Stomach (tissue), 19 donors: Measurements from ENCODE around the gene DNM3. TPM values are rescaled to one million over a fixed set of nuclear protein-coding genes. Genes with fewer than 3 reads are reported as not detected.

Experiments
- DNase-seq, 2 donors: peaks; one replicate each; pipeline versions ENCODE4 v3.0.0 to v3.0.0-alpha.2; 2013 to 2019
- H3K27ac ChIP-seq, 5 donors: fragments of 200-600 bp in 4 of 5; sonication (generic) in 4 of 5; one replicate each; pipeline ENCODE4 v1.5.1; 2013 to 2019; ENCODE audit warnings: mild to moderate bottlenecking in 1 of 5, moderate library complexity in 1 of 5
- H3K27me3 ChIP-seq, 3 donors: fragments of 200-600 bp; sonication (generic); one replicate each; pipeline ENCODE4 v1.5.1; 2017 to 2019; ENCODE audit warnings: mixed run types in 1 of 3
- H3K36me3 ChIP-seq, 4 donors: fragments of 200-600 bp; sonication (generic); 1 replicate in 3 of 4; 2 replicates in 1 of 4; pipeline ENCODE4 v1.5.1; 2016 to 2019
- H3K4me1 ChIP-seq, 4 donors: fragments of 200-600 bp; sonication (generic); one replicate each; pipeline ENCODE4 v1.5.1; 2016 to 2019
- H3K4me3 ChIP-seq, 4 donors: fragments of 200-600 bp; sonication (generic) in 3 of 4; one replicate each; pipeline ENCODE4 v1.5.1; 2016 to 2019; ENCODE audit warnings: mild to moderate bottlenecking in 1 of 4
- H3K9me3 ChIP-seq, 4 donors: fragments of 200-600 bp; sonication (generic); one replicate each; pipeline ENCODE4 v1.5.1; 2016 to 2019
- CTCF ChIP-seq, 7 experiments: fragments of 450-650 bp in 4 of 7; fragments of 200-600 bp in 3 of 7; sonication (generic) in 3 of 7; IDR thresholded peaks; one replicate each; pipeline ENCODE4 v1.5.1; 2016 to 2019; ENCODE audit warnings: antibody characterized with exemption in 7 of 7, control low read depth in 2 of 7, mild to moderate bottlenecking in 1 of 7
- EP300 ChIP-seq: sonication (generic); formaldehyde crosslinking; IDR thresholded peaks from one replicate; pipeline ENCODE4 v1.6.1; 2017; ENCODE audit warnings: antibody characterized with exemption
- POLR2A ChIP-seq, 4 donors: fragments of 450-650 bp; IDR thresholded peaks; one replicate each; pipeline ENCODE4 v1.6.1; 2016; ENCODE audit warnings: antibody characterized with exemption in 4 of 4, control low read depth in 2 of 4, mild to moderate bottlenecking in 1 of 4, moderate library complexity in 1 of 4
- POLR2AphosphoS5 ChIP-seq, 3 donors: sonication (generic); formaldehyde crosslinking; IDR thresholded peaks; one replicate each; pipeline ENCODE4 v1.6.1; 2016; ENCODE audit warnings: antibody characterized with exemption in 3 of 3
- WGBS, 5 donors: extraction: QIAGEN DNeasy Blood & Tissue Kit in 3 of 5; methylation state at CpG; one replicate each; pipeline versions ENCODE4 v1.1.5 to v1.1.7; 2013 to 2018; 5-methylcytosine and 5-hydroxymethylcytosine counted together
- intact Hi-C: fragments of 100-400 bp; cut with DNase I; formaldehyde crosslinking; loops from one replicate; pipeline ENCODE4 v1.15.1; 2023; ENCODE audit warnings: low total_unique reads
- long read RNA-seq, 10 donors: transcript quantifications; one replicate each; lab custom pipeline, GENCODE V29; 2026
- polyA plus RNA-seq, 3 donors: library from polyadenylated mRNA; stranded (reverse); fragments of 200-250 nt; gene quantifications; one replicate each; pipeline ENCODE4 v1.2.3, GENCODE V29; 2013
- total RNA-seq, 5 donors: library from RNA; depleted of rRNA; stranded (reverse); fragments of >200 nt; gene quantifications; one replicate each; pipeline versions ENCODE4 v1.1.0 to v1.2.3, GENCODE V29; 2014 to 2016
- donor health status: healthy with polysubstance abuse.
- donor health status: Bipolar disorder and iron deficiency.
- donor health status: healthy.

DNM3 gene
- 10 to 100 TPM in 1 of 5 donors, 1 to 10 TPM in 3, under 1 TPM in 1; 0.58 to 13.8 (median 3.8) TPM for total RNA-seq
- polyA plus RNA-seq, result 1 to 10 TPM in 2 of 3 donors, under 1 TPM in 1; 0.70 to 2.6 (median 1.4) TPM
- long read RNA-seq, donor 1, result 0 reads
- long read RNA-seq, donor 2, result 0 reads
- long read RNA-seq, donor 3, partial matches to known transcripts, result 0 of 8 reads
- long read RNA-seq, donor 3, other reads (novel, unspliced or antisense), result 8 of 8 reads
- long read RNA-seq, donor 4, result 0 reads
- long read RNA-seq, donor 5, partial matches to known transcripts, result 0 of 17 reads
- long read RNA-seq, donor 5, other reads (novel, unspliced or antisense), result 17 of 17 reads
- long read RNA-seq, donor 6, result 0 reads
- long read RNA-seq, donor 7, partial matches to known transcripts, result 6 of 29 reads
- long read RNA-seq, donor 7, other reads (novel, unspliced or antisense), result 23 of 29 reads
- long read RNA-seq, donor 8, result 0 reads
- long read RNA-seq, donor 9, partial matches to known transcripts, result 0 of 9 reads
- long read RNA-seq, donor 9, other reads (novel, unspliced or antisense), result 9 of 9 reads
- long read RNA-seq, donor 10, partial matches to known transcripts, result 0 of 7 reads
- long read RNA-seq, donor 10, other reads (novel, unspliced or antisense), result 7 of 7 reads

- intact Hi-C loops, result no loop called here
- whole genome bisulfite sequencing, 5 donors, result 1 to 3% (median 2%) methylated on average over 16 to 85 of the region's 85 CpGs
- TF ChIP-seq EP300 (no peak), POLR2AphosphoS5 (IDR thresholded peaks at IDR 0.05) (peak in 2 of 3 donors; percentile 45 to 52)
Measured at GRCh38 chr1:171841050-171841910, at the start of gene DNM3. DNM3 (plus strand) TSS chr1:171841498; CDS start chr1:171841657, 159 bp downstream.

GRCh38 chr1:171792656-171793369 is 48.5 kb upstream of the DNM3 start:
- Histone ChIP-seq H3K4me3 (no peak overlapping the region), H3K27ac (no peak overlapping the region), H3K9me3 (no peaks in the 10 kb centered on the region), H3K36me3 (peaks cover 66 to 100% (median 100%) of the 10 kb centered on the region in 4 donors), H3K4me1 (peaks cover 0 to 9% (median 3%) of the 10 kb centered on the region in 4 donors), H3K27me3 (no peaks in the 10 kb centered on the region)
- no peak for DNase-seq
- TF ChIP-seq POLR2A (IDR thresholded peaks at IDR 0.05), result no peak
- no peak for TF ChIP-seq CTCF (IDR thresholded peaks at IDR 0.05)
- TF ChIP-seq POLR2AphosphoS5 (IDR thresholded peaks at IDR 0.05), result no peak
- no peak for TF ChIP-seq EP300
- intact Hi-C loops, result no loop called here
- WGBS, 5 donors, result 90 to 93% (median 92%) methylated on average over 7 of the region's 7 CpGs

More at GRCh38 chr1:171841050-171841910, at the start of gene DNM3:
- H3K9me3 ChIP-seq, result peaks cover 0 to 15% (median 0%) of the 10 kb centered on the region in 4 donors
- peaks cover 0 to 16% (median 16%) of the 10 kb centered on the region in 3 donors for H3K27me3 ChIP-seq
- peak; percentile 74 to 93 for DNase-seq
- peaks cover 0 to 18% (median 13%) of the 10 kb centered on the region in 4 donors for H3K4me1 ChIP-seq
- peak within 1 kb of the TSS; percentile 58 to 78 (median 74) for H3K27ac ChIP-seq
- peak within 1 kb of the TSS; percentile 71 to 80 (median 76) for H3K4me3 ChIP-seq
- H3K36me3 ChIP-seq, result no peaks in the 10 kb centered on the region

GRCh38 chr1:171793636-171794035 is 47.7 kb upstream of the DNM3 start:
- Histone ChIP-seq H3K36me3 (peaks cover 60 to 100% (median 100%) of the 10 kb centered on the region in 4 donors), H3K4me3 (no peak overlapping the region), H3K4me1 (peaks cover 0 to 7% (median 4%) of the 10 kb centered on the region in 4 donors), H3K9me3 (no peaks in the 10 kb centered on the region), H3K27ac (no peak overlapping the region), H3K27me3 (no peaks in the 10 kb centered on the region)
- WGBS, 5 donors, result 94 to 100% (median 100%) methylated on average over 1 of the region's 1 CpG
- intact Hi-C loops, result no loop called here
- DNase-seq, result no peak
- TF ChIP-seq EP300 (no peak), POLR2A (IDR thresholded peaks at IDR 0.05) (no peak), CTCF (IDR thresholded peaks at IDR 0.05) (no peak), POLR2AphosphoS5 (IDR thresholded peaks at IDR 0.05) (no peak)

- WGBS, 5 donors, result 80 to 99% (median 94%) methylated on average over 4 of the region's 4 CpGs
- DNase-seq, result no peak
- H3K4me3 ChIP-seq, result no peak overlapping the region
- H3K4me1 ChIP-seq, result peaks cover 0 to 8% (median 1%) of the 10 kb centered on the region in 4 donors
- intact Hi-C loops, result no loop called here
- TF ChIP-seq POLR2AphosphoS5 (IDR thresholded peaks at IDR 0.05), result no peak
- no peak for TF ChIP-seq EP300
- H3K27ac ChIP-seq, result no peak overlapping the region
- no peaks in the 10 kb centered on the region for H3K27me3 ChIP-seq
- no peaks in the 10 kb centered on the region for H3K9me3 ChIP-seq
- H3K36me3 ChIP-seq, result peaks cover 55 to 98% (median 97%) of the 10 kb centered on the region in 4 donors
Measured at GRCh38 chr1:171794085-171794484, 47.2 kb upstream of the DNM3 start.
